Activated CD8-positive, alpha-beta memory T cell treated with anti-CD3 and anti-CD28 coated beads for 1 hour (primary cell): ENCODE results near the gene PAX4.

Source experiments
- DNase-seq, 2 donors: peaks; one replicate each; pipeline ENCODE4 v3.0.0-alpha.2; 2020; ENCODE audit warnings: low read depth in 1 of 2; ENCODE audit errors: extremely low read depth in 1 of 2

The PAX4 gene

GRCh38 chr7:127629268-127629854, 11.4 kb upstream of the PAX4 start:
- no peak for DNase-seq

GRCh38 chr7:127628445-127628844, 10.5 kb upstream of the PAX4 start:
- no peak for DNase-seq

GRCh38 chr7:127625331-127625730, 7.4 kb upstream of the PAX4 start:
- no peak for DNase-seq

GRCh38 chr7:127620406-127621233, 2.7 kb upstream of the PAX4 start:
- no peak for DNase-seq

GRCh38 chr7:127619681-127620405, 1.9 kb upstream of the PAX4 start:
- DNase-seq = no peak

GRCh38 chr7:127618775-127619174, 833 bp upstream of the PAX4 start:
- no peak for DNase-seq

GRCh38 chr7:127616724-127617123, 1.2 kb downstream of the PAX4 start:
- no peak for DNase-seq

GRCh38 chr7:127612263-127612662, 5.7 kb downstream of the PAX4 start:
- no peak for DNase-seq

- DNase-seq = no peak
Measured at GRCh38 chr7:127609297-127609696, 8.6 kb downstream of the PAX4 start.

GRCh38 chr7:127608446-127608845, 9.5 kb downstream of the PAX4 start:
- DNase-seq = no peak

- no peak for DNase-seq
Measured at GRCh38 chr7:127600885-127601284, 17.1 kb downstream of the PAX4 start.

- DNase-seq = no peak
Measured at GRCh38 chr7:127598318-127598717, 19.6 kb downstream of the PAX4 start.

GRCh38 chr7:127595737-127596136, 22.2 kb downstream of the PAX4 start:
- DNase-seq = no peak

GRCh38 chr7:127594490-127594889, 23.5 kb downstream of the PAX4 start:
- no peak for DNase-seq

- DNase-seq = no peak
Measured at GRCh38 chr7:127592550-127592949, 25.4 kb downstream of the PAX4 start.

GRCh38 chr7:127591591-127591990, 26.4 kb downstream of the PAX4 start:
- no peak for DNase-seq

- DNase-seq = no peak
Measured at GRCh38 chr7:127591189-127591588, 26.8 kb downstream of the PAX4 start.

GRCh38 chr7:127589896-127590295, 28.0 kb downstream of the PAX4 start:
- no peak for DNase-seq

- peak in 1 of 2 donors; percentile 11 for DNase-seq
Measured at GRCh38 chr7:127588697-127589482, 29.1 kb downstream of the PAX4 start.

- peak; percentile 49 to 86 for DNase-seq
Measured at GRCh38 chr7:127588019-127588696, 29.8 kb downstream of the PAX4 start, which contains the start of gene ARF5. Gene ARF5, plus strand, starts transcription at chr7:127588411. Its CDS starts 88 bp downstream, at chr7:127588499.
